ENCODE measurements around the gene XRN1. TPM values are rescaled to one million over a fixed set of nuclear protein-coding genes. Genes with fewer than 3 reads are reported as not detected.
"Not testable (repeated sequence)": the region's sequence is repeated elsewhere in the genome, so short reads cannot be mapped to it uniquely, and the experiment has no call there.

Gene XRN1
- total RNA-seq, 6 experiments from 2014 or later = 26.1 to 36.1 (median 31.3) TPM

DNA sequence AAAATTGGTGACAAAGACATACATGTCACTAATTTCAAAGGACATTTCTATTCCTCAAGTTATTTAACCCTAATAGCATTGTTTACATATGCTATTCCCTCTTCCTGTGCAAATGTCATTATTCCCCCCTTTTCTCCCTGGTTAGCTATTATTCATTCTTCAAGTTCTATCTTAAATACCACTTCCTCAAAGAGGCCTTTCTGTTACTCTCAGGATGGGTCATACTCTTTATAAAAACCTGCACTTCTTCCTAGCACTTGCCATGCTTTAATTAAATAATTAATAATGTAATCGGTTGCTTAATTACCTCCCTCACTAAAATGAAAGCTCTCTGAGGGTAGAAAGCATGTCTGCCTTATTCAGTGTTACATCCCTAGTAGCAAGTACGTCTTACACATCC lies 88.5 kb downstream of the XRN1 start:
- TF ChIP-seq CTCF (IDR thresholded peaks at IDR 0.05) = no peak
- no peak for DNase-seq
- H3K27ac Mint-ChIP-seq = no peak overlapping the region
- peaks cover 18% of the 10 kb centered on the region for H3K36me3 Mint-ChIP-seq (ENCODE audit: low read depth)
- peaks cover under 1% of the 10 kb centered on the region; the same call in 1 of the 2 replicates for H3K4me1 Mint-ChIP-seq (ENCODE audit: low read depth)
- H3K27me3 Mint-ChIP-seq (ENCODE audit: insufficient read depth) = no peaks in the 10 kb centered on the region
- no peak overlapping the region for H3K4me3 Mint-ChIP-seq
- H3K9me3 Mint-ChIP-seq = no peaks in the 10 kb centered on the region

DNA sequence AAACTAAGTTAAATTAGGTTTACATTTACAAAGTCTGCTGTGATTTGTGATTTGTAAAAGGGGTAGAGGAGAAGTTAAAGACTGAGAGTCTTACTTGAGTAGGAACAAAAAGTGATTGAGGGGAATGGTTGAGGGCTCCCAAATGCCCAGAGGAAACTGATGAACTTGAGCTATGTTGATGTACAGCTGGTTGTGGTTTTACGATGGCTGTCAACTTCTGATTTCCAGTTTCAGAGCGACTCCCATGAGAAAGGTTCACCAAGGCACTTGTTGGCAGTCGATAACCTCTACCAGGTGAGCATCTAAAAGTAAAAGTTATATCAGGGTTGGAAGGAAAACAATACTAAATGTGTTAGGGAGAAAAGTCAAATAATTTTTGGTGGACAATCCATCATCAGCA lies 91.0 kb downstream of the XRN1 start:
- TF ChIP-seq CTCF (IDR thresholded peaks at IDR 0.05) = no peak
- no peak overlapping the region for H3K4me3 Mint-ChIP-seq
- H3K36me3 Mint-ChIP-seq (ENCODE audit: low read depth) = peaks cover 36% of the 10 kb centered on the region
- H3K4me1 Mint-ChIP-seq (ENCODE audit: low read depth) = peaks cover 20% of the 10 kb centered on the region
- no peaks in the 10 kb centered on the region for H3K27me3 Mint-ChIP-seq (ENCODE audit: insufficient read depth)
- DNase-seq = no peak
- H3K27ac Mint-ChIP-seq = no peak overlapping the region
- H3K9me3 Mint-ChIP-seq = no peaks in the 10 kb centered on the region

DNA sequence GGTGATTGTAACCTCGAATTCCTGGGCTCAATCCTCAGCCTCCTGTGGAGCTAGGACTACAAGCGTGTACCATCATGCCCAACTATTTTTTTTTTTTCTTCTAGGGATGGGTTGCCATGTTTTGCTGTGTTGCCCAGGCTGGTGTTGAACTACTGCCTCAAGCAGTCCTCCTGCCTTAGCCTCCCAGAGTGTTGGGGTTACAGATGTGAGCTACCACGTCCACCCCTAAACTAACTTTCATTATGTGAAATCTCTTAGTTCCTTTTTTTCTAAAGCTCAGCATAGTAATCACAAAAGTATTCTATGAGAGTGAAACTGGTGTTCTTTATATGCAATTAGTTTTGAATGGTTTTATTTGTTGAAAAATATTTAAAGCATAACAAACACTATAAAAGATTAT lies 92.1 kb downstream of the XRN1 start:
- no peak for DNase-seq
- H3K27me3 Mint-ChIP-seq (ENCODE audit: insufficient read depth) = no peaks in the 10 kb centered on the region
- H3K36me3 Mint-ChIP-seq (ENCODE audit: low read depth) = peaks cover 36% of the 10 kb centered on the region
- no peaks in the 10 kb centered on the region for H3K9me3 Mint-ChIP-seq
- H3K4me3 Mint-ChIP-seq = no peak overlapping the region
- H3K27ac Mint-ChIP-seq = no peak overlapping the region
- peaks cover 20% of the 10 kb centered on the region for H3K4me1 Mint-ChIP-seq (ENCODE audit: low read depth)
- no peak for TF ChIP-seq CTCF (IDR thresholded peaks at IDR 0.05)

DNA sequence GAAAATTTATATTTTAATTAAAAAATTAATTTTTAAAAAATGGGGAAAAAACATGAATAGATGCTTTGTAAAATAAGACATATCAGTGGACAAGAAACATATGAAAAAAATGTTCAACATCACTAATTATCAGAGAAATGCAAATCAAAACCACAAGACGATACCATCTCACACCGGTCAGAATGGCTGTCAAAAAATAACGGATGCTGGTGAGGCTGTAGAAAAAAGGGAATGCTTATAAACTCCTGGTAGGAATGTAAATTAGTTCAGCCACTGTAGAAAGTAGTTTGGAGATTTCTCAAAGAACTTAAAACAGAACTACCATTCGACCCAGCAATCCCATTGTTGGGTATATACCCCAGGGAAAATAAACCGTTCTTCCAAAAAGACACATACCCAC lies 93.8 kb downstream of the XRN1 start:
- DNase-seq = no peak
- no peak for TF ChIP-seq CTCF (IDR thresholded peaks at IDR 0.05)
- Mint-ChIP-seq H3K4me3 (no peak overlapping the region), H3K27ac (no peak overlapping the region), H3K9me3 (no peaks in the 10 kb centered on the region), H3K4me1 (ENCODE audit: low read depth) (peaks cover 20% of the 10 kb centered on the region), H3K36me3 (ENCODE audit: low read depth) (peaks cover 36% of the 10 kb centered on the region), H3K27me3 (ENCODE audit: insufficient read depth) (no peaks in the 10 kb centered on the region)

DNA sequence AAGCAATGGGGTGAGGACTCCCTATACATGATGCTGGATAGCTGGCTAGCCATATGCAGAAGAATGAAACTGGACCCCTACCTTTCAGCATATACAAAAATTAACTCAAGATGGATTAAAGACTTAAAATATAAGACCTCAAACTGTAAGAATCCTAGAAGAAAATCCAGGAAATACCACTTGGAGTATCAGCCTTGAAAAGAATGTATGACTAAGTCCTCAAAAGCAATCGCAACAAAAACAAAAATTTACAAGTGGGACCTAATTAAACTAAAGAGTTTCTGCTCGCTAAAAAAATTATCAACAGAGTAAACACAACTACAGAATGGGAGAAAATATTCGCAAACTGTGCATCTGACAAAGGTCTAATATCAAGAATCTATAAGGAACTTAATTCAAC lies 94.3 kb downstream of the XRN1 start:
- peaks cover 20% of the 10 kb centered on the region for H3K4me1 Mint-ChIP-seq (ENCODE audit: low read depth)
- peak; percentile 11 for DNase-seq
- H3K27ac Mint-ChIP-seq = peak overlapping the region; percentile 22
- no peak for TF ChIP-seq CTCF (IDR thresholded peaks at IDR 0.05)
- H3K27me3 Mint-ChIP-seq (ENCODE audit: insufficient read depth) = no peaks in the 10 kb centered on the region
- H3K36me3 Mint-ChIP-seq (ENCODE audit: low read depth) = peaks cover 40% of the 10 kb centered on the region
- 0 out of 2 replicates have a peak overlapping the region, but pooled peaks have one; percentile 5 for H3K4me3 Mint-ChIP-seq
- no peaks in the 10 kb centered on the region for H3K9me3 Mint-ChIP-seq

DNA sequence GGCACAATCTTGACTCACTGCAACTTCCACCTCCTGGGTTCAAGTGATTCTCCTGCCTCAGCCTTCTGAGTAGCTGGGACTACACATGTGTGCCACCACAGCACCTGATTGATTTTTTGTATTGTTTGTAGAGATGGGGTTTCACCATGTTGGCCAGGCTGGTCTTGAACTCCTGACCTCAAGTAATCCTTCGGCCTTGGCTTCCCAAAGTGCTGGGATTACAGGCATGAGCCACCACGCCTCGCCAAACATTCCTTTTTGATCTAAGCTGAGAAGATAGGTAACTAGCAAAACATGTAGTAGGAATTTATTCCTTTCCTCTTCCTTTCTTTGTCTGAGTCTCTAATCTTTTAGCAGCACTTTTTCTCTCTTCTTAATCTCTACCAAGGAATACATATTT lies 95.1 kb downstream of the XRN1 start:
- DNase-seq; H3K9me3 Mint-ChIP-seq; H3K27me3 Mint-ChIP-seq (ENCODE audit: insufficient read depth); H3K4me3 Mint-ChIP-seq: not testable (repeated sequence)
- peaks cover 20% of the 10 kb centered on the region for H3K4me1 Mint-ChIP-seq (ENCODE audit: low read depth)
- peaks cover 45% of the 10 kb centered on the region for H3K36me3 Mint-ChIP-seq (ENCODE audit: low read depth)
- H3K27ac Mint-ChIP-seq = 0 out of 2 replicates have a peak overlapping the region, but pooled peaks have one; percentile 35
